Spleen (tissue), 7 donors: ENCODE data around the gene MAPT.

Experiments used
- CTCF ChIP-seq, 11 experiments: fragments of 200-600 bp in 7 of 11; fragments of 450-650 bp in 4 of 11; sonication (generic) in 4 of 11; IDR thresholded peaks in 8 of 11; conservative IDR thresholded peaks in 3 of 11; 1 replicate in 7 of 11; 2 replicates in 4 of 11; pipeline versions ENCODE4 v1.4.0 to v1.8.0; 2016 to 2021; ENCODE audit warnings: antibody characterized with exemption in 11 of 11, inconsistent platforms in 4 of 11, mild to moderate bottlenecking in 1 of 11
- POLR2A ChIP-seq, 3 donors: fragments of 450-650 bp; IDR thresholded peaks; one replicate each; pipeline ENCODE4 v1.5.1; 2017; ENCODE audit warnings: antibody characterized with exemption in 3 of 3, mild to moderate bottlenecking in 1 of 3
- POLR2AphosphoS5 ChIP-seq, 3 donors: sonication (generic); formaldehyde crosslinking; IDR thresholded peaks; one replicate each; pipeline ENCODE4 v1.5.1; 2017; ENCODE audit warnings: antibody characterized with exemption in 3 of 3
- donor health status: DM: no; HTN: no; CAD: no; lungs with moderate emphysema.
- donor health status: DM: no; HTN: no; CAD: no.
- donor health status: DM: no; HTN: no; CAD: no.

DNA sequence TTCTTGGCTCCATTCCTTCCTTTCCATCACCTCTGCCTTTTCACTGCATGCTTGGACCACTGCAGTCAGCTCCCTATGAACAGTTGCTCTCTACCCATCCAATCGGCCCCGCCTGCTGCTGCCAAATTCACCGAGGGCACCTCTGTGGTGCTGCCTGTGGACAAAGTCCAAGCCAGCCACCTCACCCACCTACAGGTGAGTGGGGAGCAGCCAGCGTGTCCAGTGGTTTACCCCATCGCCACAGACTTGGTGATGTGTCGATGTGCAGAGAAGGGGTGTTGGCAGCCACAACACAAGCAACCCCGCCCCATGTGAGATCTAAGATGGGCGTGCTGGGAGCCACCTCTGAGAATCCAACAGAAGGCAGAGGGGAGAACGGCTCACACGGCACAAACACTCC is 61.0 kb downstream of the MAPT start:
- TF ChIP-seq CTCF (IDR thresholded peaks at IDR 0.05 in 8 of 11, conservative IDR thresholded peaks at IDR 0.05 in 3 of 11) = no peak
- TF ChIP-seq POLR2AphosphoS5 (IDR thresholded peaks at IDR 0.05) = no peak
- no peak for TF ChIP-seq POLR2A (IDR thresholded peaks at IDR 0.05)
